HepG2 (cell line): ENCODE results near the gene TRMT2A. TPM values are rescaled to one million over a fixed set of nuclear protein-coding genes. Genes with fewer than 3 reads are reported as not detected.

ENCODE experiments used
- DR1 ChIP-seq: sonication (generic); formaldehyde crosslinking; IDR thresholded peaks from 2 replicates; pipeline ENCODE4 v1.8.0; 2021; ENCODE audit warnings: mild to moderate bottlenecking, missing genetic modification reagents, inconsistent platforms
- HOXA9 ChIP-seq: sonication (generic); formaldehyde crosslinking; IDR thresholded peaks from 2 replicates; pipeline ENCODE4 v1.8.1; 2022; ENCODE audit warnings: missing genetic modification reagents, mild to moderate bottlenecking, moderate library complexity, borderline replicate concordance
- KDM3A ChIP-seq: IDR thresholded peaks from 2 replicates; pipeline ENCODE4 v1.6.1; 2018; ENCODE audit warnings: low read depth, missing compliant biosample characterization
- NFE2L1 ChIP-seq: sonication (generic); formaldehyde crosslinking; IDR thresholded peaks from 2 replicates; pipeline ENCODE4 v1.4.0; 2020; ENCODE audit warnings: missing genetic modification reagents, mild to moderate bottlenecking, borderline replicate concordance
- NFKB2 ChIP-seq: sonication (generic); formaldehyde crosslinking; IDR thresholded peaks from 2 replicates; pipeline ENCODE4 v1.4.0; 2020; ENCODE audit warnings: missing genetic modification reagents, borderline replicate concordance
- ZBTB38 ChIP-seq: sonication (generic); formaldehyde crosslinking; IDR thresholded peaks from 2 replicates; pipeline ENCODE4 v1.5.1; 2020; ENCODE audit warnings: mild to moderate bottlenecking, missing genetic modification reagents
- ZFP41 ChIP-seq: sonication (generic); formaldehyde crosslinking; IDR thresholded peaks from 2 replicates; pipeline ENCODE4 v1.4.0; 2020; ENCODE audit warnings: mild to moderate bottlenecking, missing genetic modification reagents, borderline replicate concordance
- ZKSCAN5 ChIP-seq: sonication (generic); formaldehyde crosslinking; IDR thresholded peaks from 2 replicates; pipeline ENCODE4 v1.5.1; 2020; ENCODE audit warnings: mild to moderate bottlenecking, missing genetic modification reagents
- ZNF234 ChIP-seq: sonication (generic); formaldehyde crosslinking; conservative IDR thresholded peaks from 2 replicates; pipeline ENCODE4 v1.5.1; 2020; ENCODE audit warnings: mild to moderate bottlenecking, missing genetic modification reagents
- ZNF256 ChIP-seq: sonication (generic); formaldehyde crosslinking; conservative IDR thresholded peaks from 2 replicates; pipeline ENCODE4 v1.4.0; 2020; ENCODE audit warnings: missing genetic modification reagents
- ZNF543 ChIP-seq: sonication (generic); formaldehyde crosslinking; IDR thresholded peaks from 2 replicates; pipeline ENCODE4 v1.4.0; 2020; ENCODE audit warnings: mild to moderate bottlenecking, missing genetic modification reagents
- ZNF549 ChIP-seq: sonication (generic); formaldehyde crosslinking; IDR thresholded peaks from 2 replicates; pipeline ENCODE4 v1.5.0; 2020; ENCODE audit warnings: missing genetic modification reagents
- ZNF550 ChIP-seq: sonication (generic); formaldehyde crosslinking; IDR thresholded peaks from 2 replicates; pipeline ENCODE4 v1.4.0; 2020; ENCODE audit warnings: mild to moderate bottlenecking, missing genetic modification reagents, borderline replicate concordance
- ZNF775 ChIP-seq: sonication (generic); formaldehyde crosslinking; IDR thresholded peaks from 2 replicates; pipeline ENCODE4 v1.4.0; 2020; ENCODE audit warnings: missing genetic modification reagents, mild to moderate bottlenecking, moderate library complexity, borderline replicate concordance
- ZNF788 ChIP-seq: sonication (generic); formaldehyde crosslinking; IDR thresholded peaks from 2 replicates; pipeline ENCODE4 v1.5.0; 2020; ENCODE audit warnings: mild to moderate bottlenecking, missing genetic modification reagents, borderline replicate concordance
- ZSCAN12 ChIP-seq: sonication (generic); formaldehyde crosslinking; IDR thresholded peaks from 2 replicates; pipeline ENCODE4 v1.9.0; 2021; ENCODE audit warnings: mild to moderate bottlenecking, missing genetic modification reagents
- polyA plus RNA-seq, 8 experiments: library from polyadenylated mRNA; depleted of rRNA in 3 of 8; stranded (reverse) in 7 of 8; unstranded in 1 of 8; fragments of >200 nt; fragmentation: Illumina TruSeq in 4 of 8; extraction: Trizol in 4 of 8; gene quantifications; 2 replicates each; pipeline versions ENCODE4 v1.2.1 to v1.2.3, GENCODE V29; 2011 to 2016; ENCODE audit warnings: low read depth in 4 of 8, missing spikeins in 1 of 8, mixed read lengths in 1 of 8; ENCODE audit not compliant: insufficient read depth in 1 of 8
- total RNA-seq, 5 experiments: library from RNA; depleted of rRNA; stranded (reverse); fragments of >200 nt; fragmentation: Illumina TruSeq; extraction: Trizol; gene quantifications; 2 replicates each; pipeline ENCODE4 v1.2.3, GENCODE V29; 2016; ENCODE audit warnings: low read depth in 1 of 5
- TF ChIP-seq, protein P1 (sequence below): sonication (generic); formaldehyde crosslinking; IDR thresholded peaks from 2 replicates; pipeline ENCODE4 v1.4.0; 2020; ENCODE audit warnings: mild to moderate bottlenecking, missing genetic modification reagents
- TF ChIP-seq, protein P2 (sequence below): sonication (generic); formaldehyde crosslinking; IDR thresholded peaks from 2 replicates; pipeline ENCODE4 v1.4.0; 2020; ENCODE audit warnings: missing genetic modification reagents

The TRMT2A gene
- total and polyA plus RNA-seq, 2 of the 13 experiments (the other 11 are each of a cell fraction or from before 2014, with no cell fraction given) = 24.0 to 30.3 TPM

DNA sequence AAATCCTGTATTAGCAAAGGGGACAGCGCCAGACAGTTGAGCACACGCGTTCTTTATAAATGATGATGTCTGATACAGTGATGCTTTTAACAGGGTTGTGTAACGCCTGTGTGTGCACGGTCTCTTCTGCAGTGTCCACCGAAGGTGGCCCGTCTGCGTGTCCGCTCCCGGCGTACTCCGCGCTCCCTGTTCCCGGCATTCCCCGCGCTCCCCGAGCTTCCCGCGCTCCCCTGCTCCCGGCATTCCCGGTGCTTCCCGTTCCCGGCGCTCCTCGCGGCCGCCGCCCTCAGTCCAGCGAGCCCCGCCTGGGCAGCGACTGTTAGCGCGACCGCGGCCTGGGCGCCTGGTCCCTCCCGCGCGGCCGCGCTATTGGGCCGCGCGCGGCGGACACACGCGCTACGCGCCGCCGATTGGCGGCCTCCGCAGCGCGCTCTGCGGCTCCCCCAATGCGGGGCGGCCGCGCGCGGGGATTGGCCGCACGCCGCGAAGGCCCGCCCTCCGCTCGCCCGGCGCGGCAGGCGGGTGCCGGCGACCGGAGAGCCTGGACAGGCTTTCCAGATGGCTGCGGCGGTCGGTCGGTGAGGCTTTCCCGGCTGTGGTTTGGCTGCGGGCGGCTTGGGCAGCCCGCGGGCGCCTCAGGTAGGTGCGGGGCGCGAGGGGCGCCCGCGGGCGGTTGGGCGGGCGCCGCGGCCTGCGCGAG is 37.1 kb downstream of the TRMT2A start, which contains the start of gene DGCR8 (continued):
- TF ChIP-seq ZNF234 (CRISPR knock-in tag) = 0 out of 2 replicates have a peak, but pooled peaks have one; percentile 31
- TF ChIP-seq ZNF543 (CRISPR knock-in tag) = peak; percentile 29; the same call in 1 of the 2 replicates
- peak; percentile 75 for TF ChIP-seq ZBTB38 (CRISPR knock-in tag)
- peak; percentile 86 for TF ChIP-seq DR1
- no peak; the same call in 1 of the 2 replicates for TF ChIP-seq HOXA9 (CRISPR knock-in tag)
- no peak for TF ChIP-seq ZNF549 (CRISPR knock-in tag)
- TF ChIP-seq ZKSCAN5 (CRISPR knock-in tag) = no peak
- TF ChIP-seq KDM3A (CRISPR knock-in tag) = peak; percentile 85; the same call in 1 of the 2 replicates
- peak; percentile 68; the same call in 1 of the 2 replicates for TF ChIP-seq NFKB2 (CRISPR knock-in tag)
- TF ChIP-seq, protein P1, sequence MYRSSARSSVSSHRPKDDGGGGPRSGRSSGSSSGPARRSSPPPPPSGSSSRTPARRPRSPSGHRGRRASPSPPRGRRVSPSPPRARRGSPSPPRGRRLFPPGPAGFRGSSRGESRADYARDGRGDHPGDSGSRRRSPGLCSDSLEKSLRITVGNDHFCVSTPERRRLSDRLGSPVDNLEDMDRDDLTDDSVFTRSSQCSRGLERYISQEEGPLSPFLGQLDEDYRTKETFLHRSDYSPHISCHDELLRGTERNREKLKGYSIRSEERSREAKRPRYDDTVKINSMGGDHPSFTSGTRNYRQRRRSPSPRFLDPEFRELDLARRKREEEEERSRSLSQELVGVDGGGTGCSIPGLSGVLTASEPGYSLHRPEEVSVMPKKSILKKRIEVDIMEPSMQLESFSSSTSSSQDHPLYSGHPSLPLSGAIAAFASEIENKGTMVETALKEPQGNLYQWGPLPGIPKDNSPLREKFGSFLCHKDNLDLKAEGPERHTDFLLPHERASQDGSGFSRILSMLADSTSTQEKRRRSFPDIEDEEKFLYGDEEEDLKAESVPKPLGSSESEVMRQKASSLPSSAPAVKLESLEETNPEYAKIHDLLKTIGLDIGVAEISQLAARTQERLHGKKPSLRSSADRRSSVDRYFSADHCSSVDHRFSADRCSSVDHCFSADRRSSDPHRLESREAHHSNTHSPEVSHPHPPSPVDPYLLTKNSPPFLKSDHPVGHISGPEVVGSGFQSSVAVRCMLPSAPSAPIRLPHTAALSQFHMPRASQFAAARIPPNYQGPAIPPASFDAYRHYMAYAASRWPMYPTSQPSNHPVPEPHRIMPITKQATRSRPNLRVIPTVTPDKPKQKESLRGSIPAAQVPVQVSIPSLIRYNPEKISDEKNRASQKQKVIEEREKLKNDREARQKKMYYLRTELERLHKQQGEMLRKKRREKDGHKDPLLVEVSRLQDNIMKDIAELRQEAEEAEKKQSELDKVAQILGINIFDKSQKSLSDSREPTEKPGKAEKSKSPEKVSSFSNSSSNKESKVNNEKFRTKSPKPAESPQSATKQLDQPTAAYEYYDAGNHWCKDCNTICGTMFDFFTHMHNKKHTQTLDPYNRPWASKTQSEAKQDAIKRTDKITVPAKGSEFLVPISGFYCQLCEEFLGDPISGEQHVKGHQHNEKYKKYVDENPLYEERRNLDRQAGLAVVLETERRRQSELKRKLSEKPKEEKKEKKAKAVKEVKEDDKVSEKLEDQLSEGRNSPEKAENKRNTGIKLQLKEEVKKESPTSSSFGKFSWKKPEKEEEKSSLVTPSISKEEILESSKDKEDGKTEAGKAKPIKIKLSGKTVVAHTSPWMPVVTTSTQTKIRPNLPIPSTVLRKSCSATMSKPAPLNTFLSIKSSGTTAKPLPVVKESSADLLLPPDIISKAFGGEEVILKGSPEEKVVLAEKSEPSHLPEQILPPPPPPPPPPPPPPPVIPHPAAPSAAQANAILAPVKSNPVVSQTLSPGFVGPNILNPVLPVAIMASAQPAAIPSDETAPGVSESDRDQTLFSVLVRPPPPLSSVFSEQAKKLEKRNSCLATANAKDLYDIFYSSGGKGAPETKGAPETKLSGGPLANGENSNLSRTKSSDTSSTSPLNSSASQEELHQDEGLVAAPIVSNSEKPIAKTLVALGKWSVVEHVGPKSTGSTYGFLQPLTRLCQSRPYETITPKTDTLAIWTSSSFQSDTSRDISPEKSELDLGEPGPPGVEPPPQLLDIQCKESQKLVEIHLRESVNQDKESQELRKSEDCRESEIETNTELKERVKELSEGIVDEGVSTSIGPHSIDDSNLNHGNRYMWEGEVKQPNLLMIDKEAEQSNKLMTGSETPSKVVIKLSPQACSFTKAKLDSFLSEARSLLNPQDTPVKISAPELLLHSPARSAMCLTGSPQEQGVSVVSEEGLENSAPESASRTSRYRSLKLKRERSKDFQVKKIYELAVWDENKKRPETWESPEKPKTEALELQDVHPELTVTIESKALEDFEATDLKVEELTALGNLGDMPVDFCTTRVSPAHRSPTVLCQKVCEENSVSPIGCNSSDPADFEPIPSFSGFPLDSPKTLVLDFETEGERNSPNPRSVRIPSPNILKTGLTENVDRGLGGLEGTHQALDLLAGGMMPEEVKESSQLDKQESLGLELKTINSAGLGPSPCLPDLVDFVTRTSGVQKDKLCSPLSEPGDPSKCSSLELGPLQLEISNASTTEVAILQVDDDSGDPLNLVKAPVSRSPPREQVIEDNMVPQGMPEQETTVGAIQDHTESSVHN (CRISPR knock-in tag) = no peak
- TF ChIP-seq ZNF775 = no peak
- no peak for TF ChIP-seq ZFP41
- TF ChIP-seq ZSCAN12 (CRISPR knock-in tag) = no peak
- TF ChIP-seq NFE2L1 (CRISPR knock-in tag) = peak; percentile 22; the same call in 1 of the 2 replicates
- TF ChIP-seq, protein P2, sequence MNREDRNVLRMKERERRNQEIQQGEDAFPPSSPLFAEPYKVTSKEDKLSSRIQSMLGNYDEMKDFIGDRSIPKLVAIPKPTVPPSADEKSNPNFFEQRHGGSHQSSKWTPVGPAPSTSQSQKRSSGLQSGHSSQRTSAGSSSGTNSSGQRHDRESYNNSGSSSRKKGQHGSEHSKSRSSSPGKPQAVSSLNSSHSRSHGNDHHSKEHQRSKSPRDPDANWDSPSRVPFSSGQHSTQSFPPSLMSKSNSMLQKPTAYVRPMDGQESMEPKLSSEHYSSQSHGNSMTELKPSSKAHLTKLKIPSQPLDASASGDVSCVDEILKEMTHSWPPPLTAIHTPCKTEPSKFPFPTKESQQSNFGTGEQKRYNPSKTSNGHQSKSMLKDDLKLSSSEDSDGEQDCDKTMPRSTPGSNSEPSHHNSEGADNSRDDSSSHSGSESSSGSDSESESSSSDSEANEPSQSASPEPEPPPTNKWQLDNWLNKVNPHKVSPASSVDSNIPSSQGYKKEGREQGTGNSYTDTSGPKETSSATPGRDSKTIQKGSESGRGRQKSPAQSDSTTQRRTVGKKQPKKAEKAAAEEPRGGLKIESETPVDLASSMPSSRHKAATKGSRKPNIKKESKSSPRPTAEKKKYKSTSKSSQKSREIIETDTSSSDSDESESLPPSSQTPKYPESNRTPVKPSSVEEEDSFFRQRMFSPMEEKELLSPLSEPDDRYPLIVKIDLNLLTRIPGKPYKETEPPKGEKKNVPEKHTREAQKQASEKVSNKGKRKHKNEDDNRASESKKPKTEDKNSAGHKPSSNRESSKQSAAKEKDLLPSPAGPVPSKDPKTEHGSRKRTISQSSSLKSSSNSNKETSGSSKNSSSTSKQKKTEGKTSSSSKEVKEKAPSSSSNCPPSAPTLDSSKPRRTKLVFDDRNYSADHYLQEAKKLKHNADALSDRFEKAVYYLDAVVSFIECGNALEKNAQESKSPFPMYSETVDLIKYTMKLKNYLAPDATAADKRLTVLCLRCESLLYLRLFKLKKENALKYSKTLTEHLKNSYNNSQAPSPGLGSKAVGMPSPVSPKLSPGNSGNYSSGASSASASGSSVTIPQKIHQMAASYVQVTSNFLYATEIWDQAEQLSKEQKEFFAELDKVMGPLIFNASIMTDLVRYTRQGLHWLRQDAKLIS = peak; percentile 55; the same call in 1 of the 2 replicates
- no peak for TF ChIP-seq ZNF550
- TF ChIP-seq ZNF788 (CRISPR knock-in tag) = peak; percentile 93; the same call in 1 of the 2 replicates
- peak; percentile 83; the same call in 1 of the 2 replicates for TF ChIP-seq ZNF256 (CRISPR knock-in tag)
